ENCODE results near the gene BBOX1.

- no peak for TF ChIP-seq POLR2A (IDR thresholded peaks at IDR 0.05; ENCODE audit: low read length)
- TF ChIP-seq GATA1 (IDR thresholded peaks at IDR 0.05; ENCODE audit: low read depth, low read length) = no peak
These were observed 47.7 kb downstream of the BBOX1 start for GRCh38 chr11:27088353-27088752.
